GM18520 (cell line): ENCODE data around the gene DPH6.

Experiments used
- ATAC-seq: cut with Tn5 transposase; IDR thresholded peaks from one replicate; pipeline ENCODE4 v1.9.1; 2021; ENCODE audit not compliant: unreplicated experiment

The DPH6 gene

DNA sequence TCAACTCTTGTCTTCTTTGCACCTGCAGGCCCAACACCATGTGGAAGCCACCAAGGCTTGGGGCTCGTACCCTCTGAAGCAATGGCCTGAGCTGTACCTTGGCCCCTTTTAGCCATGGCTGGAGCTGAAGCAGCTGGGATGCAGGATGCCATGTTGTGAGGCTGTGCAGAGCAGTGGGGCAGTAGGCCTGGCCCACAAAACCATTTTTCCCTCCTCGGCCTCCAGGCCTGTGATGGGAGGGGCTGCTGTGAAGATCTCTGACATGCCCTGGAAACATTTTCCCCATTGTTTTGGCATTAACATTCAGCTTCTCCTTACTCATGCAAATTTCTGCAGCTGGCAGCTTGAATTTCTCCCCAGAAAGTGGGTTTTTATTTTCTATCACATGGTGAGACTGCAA lies 58.5 kb downstream of the DPH6 start:
- no peak for ATAC-seq

DNA sequence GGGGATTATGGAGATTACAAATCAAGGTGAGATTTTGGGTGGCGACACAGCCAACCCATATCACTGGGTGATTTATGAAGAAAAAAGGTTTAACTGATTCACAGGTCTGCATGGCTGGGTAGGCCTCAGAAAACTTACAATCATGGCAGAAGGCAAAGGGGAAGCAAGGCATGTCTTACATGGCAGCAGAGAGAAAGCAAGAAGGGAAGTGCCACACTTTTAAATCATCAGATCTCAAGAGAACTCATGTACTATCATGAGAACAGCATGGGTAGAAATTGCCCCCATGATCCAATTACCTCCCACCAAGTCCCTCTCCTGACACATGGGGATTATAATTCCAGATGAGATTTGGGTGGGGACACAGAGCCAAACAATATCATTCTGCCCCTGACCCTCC lies 59.7 kb downstream of the DPH6 start:
- ATAC-seq, result no peak

DNA sequence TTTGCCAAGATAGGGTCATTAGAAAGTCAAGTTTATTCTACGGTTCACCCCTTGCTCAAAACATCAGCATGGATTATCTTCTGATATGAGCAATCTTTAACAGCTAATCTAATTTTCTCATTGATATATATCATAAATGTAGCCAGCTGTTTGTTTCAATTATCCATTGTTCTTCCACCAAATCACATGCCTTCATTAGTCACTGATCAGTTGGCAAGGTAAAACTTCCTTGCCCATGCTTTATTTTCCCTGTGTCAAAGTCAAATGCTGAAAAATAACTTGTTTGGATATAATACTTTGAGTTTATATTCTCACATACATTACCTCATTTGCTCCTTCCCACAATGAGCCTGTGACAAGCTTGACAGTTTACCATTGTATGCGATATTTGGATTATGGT lies 60.6 kb downstream of the DPH6 start:
- no peak for ATAC-seq

DNA sequence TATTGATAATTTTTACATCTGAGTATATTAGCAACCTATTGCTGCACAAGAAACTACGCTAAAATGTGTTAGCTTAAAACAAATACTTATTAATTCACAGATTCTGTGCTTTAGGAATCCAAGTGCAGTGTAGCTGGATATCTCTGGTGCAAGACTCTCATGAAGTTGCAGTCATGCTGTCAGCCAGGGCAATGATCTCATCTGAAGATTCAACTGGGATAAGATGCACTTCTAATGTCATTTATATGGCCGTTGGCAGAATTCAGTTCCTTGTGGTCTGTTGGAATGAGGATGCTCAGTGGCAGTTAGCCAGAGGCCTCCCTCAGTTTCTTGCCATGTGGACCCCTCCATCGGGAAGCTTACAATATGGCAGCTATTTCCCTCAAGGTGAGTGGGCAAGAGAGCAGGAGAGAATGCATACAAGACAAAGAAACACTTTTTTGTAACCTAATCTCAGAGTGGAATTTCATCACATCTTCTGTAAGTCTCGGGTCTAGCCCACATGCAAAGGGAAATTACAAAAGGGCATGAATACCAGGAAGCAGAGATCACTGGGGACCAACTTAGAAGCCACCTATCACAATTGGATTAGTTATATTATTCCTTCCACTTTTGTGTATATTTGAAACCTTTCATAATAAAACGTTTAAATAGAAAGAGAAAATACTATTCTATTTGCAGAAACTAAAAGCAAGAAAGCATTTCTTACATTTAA lies 61.6 kb downstream of the DPH6 start:
- ATAC-seq, result no peak

DNA sequence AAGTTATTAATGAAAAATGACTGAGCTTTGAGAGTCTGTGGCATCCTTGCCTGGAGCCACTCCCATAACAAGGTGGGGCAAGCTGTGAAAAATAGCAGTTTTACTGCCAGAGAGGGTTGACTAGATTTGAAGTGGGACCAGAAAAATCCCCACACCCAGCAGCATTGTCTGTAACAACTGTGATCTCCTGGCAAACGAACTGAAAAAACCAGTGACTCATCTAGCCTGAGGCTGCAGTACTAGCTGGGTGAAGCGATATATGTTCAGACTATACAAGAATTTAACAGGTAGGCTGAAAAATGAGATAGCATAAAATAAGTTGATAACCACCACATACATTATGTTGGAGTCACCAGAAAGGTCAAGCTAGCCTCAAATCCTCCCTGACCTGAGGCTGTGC lies 64.0 kb downstream of the DPH6 start:
- no peak for ATAC-seq

DNA sequence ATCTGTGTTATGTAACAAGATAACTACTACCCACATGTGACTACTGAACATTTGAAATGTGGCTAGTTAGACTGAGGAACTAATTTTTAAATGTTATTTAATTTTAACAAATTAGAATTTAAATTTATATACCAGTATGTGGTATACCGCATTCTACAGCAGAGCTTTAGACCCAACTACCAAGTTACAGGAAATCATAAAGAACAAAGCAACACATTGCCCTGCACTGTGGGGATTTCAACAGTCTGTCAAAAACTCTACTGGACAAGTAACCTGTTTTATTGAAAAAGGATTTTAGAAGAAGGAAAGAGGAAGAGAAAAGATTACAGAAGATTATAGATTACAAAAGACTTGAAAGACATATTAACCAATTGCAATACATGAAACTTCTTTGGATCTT lies 64.9 kb downstream of the DPH6 start:
- ATAC-seq, result no peak

DNA sequence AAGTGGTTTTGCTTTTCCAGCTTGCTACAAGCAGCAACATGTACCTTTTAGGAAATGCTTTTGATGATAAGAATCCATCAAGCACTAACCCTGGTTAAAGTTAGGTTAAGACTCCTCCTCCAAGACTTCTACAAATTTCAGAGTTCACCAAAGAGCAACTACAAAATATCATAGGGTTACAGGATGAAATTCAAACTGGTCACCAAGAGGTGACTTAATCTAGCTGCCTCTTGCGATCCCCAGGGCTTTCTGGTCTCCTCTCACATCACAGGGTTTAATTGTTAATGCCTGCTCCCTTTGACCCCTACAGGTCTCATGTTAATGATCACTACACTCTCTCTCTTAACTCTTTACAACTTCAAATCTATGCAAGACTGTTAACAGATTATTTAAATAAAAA lies 66.5 kb downstream of the DPH6 start:
- ATAC-seq, result no peak

DNA sequence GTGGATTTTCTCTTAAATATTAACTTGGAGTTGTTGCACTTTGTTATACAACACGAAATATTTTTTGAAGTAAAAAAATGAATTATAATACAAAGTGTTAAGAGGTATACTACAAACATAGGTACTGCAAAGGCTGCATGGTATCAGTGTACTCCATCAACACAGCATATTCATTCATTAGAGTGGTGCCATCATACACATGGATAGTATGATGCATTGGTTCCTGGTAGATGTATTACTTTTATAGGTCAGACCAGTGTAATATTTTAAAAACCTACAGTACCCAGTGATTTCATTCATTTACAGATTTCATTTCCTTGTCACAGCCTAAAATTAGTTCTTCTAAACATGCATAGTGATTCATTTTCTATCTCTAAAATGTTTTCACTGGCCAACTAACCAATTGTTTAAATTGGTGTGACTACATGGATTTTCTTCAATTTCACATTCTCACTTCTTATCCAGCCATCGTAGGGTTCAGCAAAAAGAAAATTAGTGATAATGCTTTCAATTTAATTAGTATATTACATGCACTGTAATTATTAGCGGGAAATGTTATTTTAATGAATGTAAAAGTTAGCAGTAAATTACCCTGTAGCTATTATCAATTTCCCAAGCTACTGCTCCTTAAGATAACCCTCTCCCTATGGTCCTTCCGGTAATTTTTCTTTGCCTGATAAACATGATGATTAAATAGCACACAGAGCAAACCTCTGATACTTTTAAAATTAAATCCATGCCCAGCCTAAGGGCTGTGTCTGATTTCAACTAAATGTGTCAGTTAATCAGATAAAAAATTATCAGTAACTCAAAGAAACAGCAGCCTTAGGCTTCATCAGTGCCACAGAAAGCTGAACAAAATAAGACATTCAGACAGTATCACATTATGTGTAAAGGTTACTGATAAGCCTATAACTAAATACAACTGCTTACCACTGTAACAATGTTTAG lies 68.4 kb downstream of the DPH6 start:
- ATAC-seq, result no peak

DNA sequence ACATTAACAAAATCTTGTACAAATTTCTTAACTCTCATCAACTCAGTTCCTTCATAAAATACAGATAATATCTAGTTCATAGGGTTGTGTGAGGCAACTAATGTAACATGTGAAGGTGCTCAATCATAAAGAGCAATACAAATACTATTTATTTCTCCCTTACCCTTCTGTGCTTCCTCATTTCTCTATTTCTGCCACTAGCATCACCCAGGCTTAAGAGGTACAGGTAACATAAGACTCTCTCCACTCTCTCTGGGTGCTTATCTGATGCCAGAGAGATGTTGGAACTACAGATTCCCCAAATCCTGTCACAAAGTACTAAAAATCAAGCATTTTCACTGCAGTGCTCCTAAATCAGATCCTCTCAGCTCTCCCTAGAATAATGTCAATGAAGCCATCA lies 74.9 kb downstream of the DPH6 start:
- ATAC-seq, result no peak

DNA sequence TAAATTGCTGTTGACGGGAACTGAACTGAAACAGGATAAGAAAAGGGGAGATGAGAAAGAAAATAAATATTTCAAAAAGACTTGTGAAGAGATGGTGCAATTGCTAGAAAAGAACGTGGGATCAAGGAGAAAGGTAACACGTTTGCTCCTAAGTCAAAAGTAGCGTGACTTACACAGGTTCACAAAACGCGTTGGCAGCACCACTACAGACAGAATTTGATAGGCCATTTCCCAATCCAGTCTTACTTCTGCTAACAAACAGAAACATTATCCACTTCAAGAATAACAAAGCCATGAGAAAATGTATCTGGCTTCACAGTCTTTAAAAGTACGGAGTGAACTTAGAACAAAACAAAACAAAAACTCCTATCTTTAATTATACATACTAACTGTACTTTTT lies 75.5 kb downstream of the DPH6 start:
- ATAC-seq, result no peak

DNA sequence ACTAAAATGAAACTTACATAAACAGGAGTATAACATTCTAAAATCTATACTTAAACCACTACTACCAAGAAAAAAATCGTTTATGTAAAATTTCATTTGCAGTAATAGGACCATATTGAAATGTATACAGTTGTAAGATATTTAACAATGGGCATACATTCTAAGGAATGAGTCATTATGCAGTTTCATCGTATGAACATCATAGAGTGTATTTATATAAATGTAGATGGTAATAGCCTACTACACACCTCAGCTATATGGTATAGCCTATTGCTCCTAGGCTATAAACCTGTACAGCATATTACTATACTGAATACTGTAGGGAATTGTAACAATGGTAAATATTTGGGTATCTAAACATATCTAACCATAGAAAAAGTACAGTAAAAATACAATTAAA lies 79.5 kb downstream of the DPH6 start:
- no peak for ATAC-seq

DNA sequence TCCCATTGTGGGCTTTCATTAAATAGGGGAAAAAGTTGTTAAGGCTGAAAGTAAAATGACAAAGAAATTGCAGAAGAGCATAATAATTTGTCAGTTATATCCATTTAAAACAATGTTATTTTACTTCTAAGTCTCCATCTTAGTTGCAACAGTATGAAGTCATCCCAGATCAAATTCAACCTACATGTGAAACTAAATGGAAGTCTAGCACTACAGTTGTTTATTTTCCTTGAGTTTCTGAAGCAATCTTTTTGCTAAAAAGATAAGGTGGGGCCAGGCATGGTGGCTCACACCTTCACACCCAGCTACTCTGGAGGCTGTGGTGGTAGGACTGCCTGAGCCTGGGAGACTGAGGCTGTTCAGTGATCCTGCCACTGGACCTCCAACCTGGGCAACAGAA lies 80.2 kb downstream of the DPH6 start:
- ATAC-seq, result no peak

DNA sequence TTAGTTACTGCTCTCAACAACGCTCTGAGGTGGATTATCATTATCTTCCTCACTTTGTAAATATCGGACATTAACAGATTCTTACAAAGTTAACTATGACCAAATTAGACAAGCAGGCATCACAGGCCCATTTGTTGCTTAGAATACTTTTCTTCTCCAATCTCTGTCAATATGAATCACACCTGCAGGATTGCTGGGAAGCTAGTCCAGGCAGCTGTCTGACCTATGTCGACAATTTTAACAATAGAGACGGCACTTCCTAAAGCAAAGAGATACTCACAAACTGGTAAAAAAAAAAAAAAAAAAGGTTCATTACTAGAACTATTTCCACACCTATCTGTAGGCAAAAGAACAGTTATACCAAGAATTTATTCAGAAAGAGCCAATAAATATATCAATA lies 85.3 kb downstream of the DPH6 start:
- no peak for ATAC-seq

DNA sequence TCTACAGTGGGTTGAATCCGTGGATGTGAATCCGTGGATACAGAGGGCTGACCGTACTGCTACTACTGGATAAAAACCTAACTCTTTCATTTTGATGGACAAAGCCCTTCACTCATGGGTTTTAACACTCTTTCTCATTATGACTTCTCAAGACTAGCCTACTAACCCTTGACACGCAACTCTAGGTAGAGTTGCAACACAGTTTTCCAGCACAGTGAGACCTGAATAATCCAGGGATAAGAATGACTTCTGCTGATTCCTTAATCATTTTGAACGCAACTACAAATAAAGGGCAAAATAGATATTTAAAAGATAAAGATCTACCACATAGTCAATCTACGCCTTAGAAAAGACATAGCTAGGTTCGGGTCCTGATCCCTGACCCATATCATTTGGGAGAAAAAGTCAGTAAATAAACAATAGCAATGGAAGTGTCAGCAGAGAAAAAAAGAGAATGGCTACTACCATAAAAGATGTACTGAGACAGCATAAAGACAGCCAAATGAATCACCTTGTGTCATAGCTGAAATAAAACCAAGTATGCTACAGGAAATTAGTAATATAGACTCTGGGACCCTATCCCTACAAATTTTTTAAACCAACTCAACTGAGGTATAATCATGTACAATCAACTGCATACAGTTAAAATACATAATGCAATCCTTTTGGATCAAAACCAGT lies 87.6 kb downstream of the DPH6 start:
- ATAC-seq, result no peak

DNA sequence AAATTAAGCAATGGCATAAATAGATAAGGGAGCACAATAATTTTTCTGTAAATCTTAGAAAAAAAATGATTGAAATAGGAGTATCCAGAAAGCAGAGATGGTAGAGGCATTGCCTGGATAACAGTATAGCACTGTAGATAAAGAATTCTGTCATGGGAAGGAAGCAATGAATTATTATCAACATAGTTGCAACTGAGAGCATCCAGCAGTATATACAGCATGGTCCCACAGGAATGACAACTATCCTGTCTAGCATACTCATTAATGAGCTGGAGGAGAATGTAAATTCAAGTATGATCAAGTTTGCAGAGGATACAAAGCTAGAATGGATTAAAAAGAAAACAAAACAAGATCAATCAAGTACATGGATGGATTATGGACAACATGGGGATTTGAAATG lies 90.8 kb downstream of the DPH6 start:
- ATAC-seq, result no peak

DNA sequence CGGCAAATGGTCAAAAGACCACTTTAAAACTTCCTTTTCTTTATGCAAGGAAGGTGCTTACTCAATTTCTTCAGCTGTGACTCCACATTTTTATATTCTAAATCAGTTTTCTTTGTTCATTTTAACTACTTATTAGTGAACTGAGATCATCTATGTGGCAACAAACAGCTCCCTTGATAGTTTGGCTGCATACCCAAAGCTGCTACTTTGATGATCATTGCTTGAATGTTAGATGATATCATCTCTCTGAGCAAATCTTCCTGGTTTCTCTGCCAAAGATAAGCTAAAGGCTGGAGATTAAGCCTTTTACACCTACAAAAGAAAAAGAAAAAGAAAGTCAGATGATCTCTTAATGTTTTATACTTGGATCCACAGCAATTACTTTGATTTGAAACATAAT lies 95.5 kb downstream of the DPH6 start:
- ATAC-seq, result no peak

DNA sequence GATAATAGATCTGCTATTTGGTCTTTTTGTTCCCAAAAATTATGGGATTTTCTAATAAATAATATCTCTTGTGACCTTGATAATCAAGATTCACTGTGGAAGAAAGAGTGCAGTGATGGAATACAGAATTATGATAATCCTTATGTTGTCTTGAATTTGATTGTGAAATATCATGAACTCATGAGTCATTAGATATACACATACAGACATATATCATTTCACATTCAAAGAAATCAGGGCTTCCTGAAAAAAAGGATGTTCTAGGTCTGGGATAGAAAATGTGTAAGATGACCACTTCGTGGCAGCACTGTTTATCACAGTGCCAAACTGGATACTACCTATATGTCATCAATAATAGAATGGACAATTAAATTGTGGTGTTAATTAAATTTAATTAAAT lies 97.7 kb downstream of the DPH6 start:
- ATAC-seq, result no peak

DNA sequence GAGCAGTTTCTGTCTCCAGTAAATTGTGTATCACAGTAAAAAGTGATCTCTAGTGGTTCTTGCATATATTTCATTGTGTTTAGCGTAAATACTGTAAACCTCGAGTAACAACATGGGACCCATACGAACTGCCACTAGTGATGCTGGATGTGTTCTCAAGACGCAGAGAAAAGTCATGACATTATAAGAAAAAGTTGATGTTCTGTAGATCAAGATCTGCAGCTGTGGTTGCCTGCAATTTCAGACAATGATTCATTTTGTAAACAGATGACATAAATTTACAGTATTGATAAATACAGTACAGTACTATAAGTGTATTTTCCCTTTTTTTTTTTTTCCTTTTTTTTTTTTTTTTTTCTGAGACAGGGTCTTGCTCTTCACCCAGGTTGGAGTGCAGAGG lies 100.1 kb downstream of the DPH6 start:
- no peak for ATAC-seq

DNA sequence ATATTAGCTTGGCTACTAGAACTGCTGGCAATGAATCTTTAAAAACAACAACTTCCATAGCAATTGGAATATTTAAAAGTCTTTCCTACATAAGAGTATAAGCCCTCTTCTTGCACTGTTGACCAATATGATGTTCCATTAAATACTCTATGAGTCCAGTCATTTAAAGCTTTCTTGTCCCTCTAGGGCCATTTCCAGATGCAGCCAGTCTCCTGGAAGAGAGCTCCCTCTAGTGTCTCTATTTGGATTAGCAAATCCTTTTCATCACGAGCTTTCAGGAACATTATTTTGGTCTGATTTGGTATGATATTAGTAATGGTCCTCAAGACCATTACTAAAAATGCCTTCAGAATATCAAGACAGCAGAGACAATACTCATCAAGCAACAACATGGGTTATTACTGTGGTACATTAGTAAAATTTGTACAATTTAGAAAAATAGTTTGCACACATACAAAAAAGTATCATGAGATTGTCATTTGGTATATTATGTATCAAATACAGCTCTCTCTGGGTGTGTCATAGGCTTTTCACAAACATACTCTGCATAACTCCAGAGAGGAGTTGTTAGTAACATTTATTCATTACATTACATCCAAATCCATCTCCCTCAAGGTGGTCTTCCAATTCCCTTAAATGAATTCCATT lies 101.3 kb downstream of the DPH6 start:
- no peak for ATAC-seq

DNA sequence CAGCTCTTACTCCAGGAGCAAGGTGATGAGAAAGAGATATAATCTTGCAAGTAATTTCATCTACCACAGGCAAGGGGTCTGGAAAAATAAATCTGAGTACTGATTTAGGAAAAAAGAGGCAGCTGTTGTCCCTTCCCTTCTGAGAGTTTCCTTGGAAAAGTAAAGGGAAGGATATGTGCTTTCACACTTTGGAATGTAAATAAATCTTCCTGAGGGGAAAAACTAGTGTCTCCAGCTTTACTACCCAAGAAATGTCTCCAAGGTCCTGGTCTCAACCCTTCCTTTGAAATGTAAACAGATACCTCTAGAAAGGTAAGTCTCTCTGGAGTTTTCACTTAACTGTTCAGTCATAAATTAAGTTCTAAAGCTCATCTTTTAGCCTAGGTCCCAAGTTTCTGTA lies 102.6 kb downstream of the DPH6 start:
- ATAC-seq, result no peak

DNA sequence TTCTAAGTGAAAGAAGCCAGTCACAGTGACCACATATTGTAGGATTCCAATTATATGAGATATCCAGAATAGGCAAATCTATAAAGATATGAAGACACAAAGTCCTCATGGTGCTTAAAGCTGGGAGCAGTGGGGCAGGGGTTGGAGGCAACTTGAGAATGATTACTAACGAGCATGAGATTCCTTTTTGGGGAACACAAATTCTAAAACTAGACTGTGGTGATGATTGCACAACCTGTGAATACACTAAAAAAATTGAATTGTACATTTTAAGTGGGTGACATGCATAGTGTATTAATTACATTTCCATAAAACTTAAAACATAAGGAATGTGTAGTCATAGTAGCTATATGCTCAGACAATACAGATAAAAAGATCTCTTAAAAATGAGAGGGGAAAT lies 103.2 kb downstream of the DPH6 start:
- ATAC-seq, result no peak
